Activated naive CD4-positive, alpha-beta T cell treated with anti-CD3 and anti-CD28 coated beads for 36 hours (primary cell): Measurements from ENCODE around the gene NR4A3. TPM values are rescaled to one million over a fixed set of nuclear protein-coding genes. Genes with fewer than 3 reads are reported as not detected.
A peak's percentile ranks its signal among the peaks of the same experiment; 100 is the strongest.

Experiments
- CTCF ChIA-PET: fragments of 350-600 bp; sonication (Branson Sonifier 250); formaldehyde crosslinking; loops from one replicate; lab custom pipeline; 2021; ENCODE audit warnings: antibody characterized with exemption; lab: Charles Lee
- DNase-seq: peaks from one replicate; pipeline ENCODE4 v3.0.0-alpha.2; 2020
- H3K27ac Mint-ChIP-seq: one replicate; pipeline ENCODE4 v1.8.0; 2021; ENCODE audit warnings: mild to moderate bottlenecking, mixed read lengths
- H3K27me3 Mint-ChIP-seq: one replicate; pipeline ENCODE4 v1.8.0; 2021; ENCODE audit warnings: low read depth, mixed read lengths
- H3K36me3 Mint-ChIP-seq: one replicate; pipeline ENCODE4 v1.8.0; 2021; ENCODE audit warnings: low read depth, mixed read lengths
- H3K4me1 Mint-ChIP-seq: one replicate; pipeline ENCODE4 v1.8.0; 2021; ENCODE audit warnings: low read depth, mixed read lengths
- H3K4me3 Mint-ChIP-seq: one replicate; pipeline ENCODE4 v1.8.0; 2021; ENCODE audit warnings: mild to moderate bottlenecking, moderate library complexity, mixed read lengths
- H3K9me3 Mint-ChIP-seq: one replicate; pipeline ENCODE4 v1.8.0; 2021; ENCODE audit warnings: mixed read lengths
- intact Hi-C: fragments of 100-400 bp; cut with micrococcal nuclease; formaldehyde crosslinking; loops from one replicate; pipeline ENCODE4 v1.15.1; 2023
- total RNA-seq, 2 experiments: library from RNA; stranded (reverse); gene quantifications; one replicate each; pipeline ENCODE4 v1.2.3, GENCODE V29; 2021

NR4A3 gene
- total RNA-seq, 2 experiments from 2014 or later: 3.8 to 4.2 TPM

GRCh38 chr9:99896119-99896518, 74.4 kb downstream of the NR4A3 start:
- peaks cover 2% of the 10 kb centered on the region for H3K36me3 Mint-ChIP-seq
- intact Hi-C loops: no loop called here
- H3K27ac Mint-ChIP-seq: no peak overlapping the region
- CTCF ChIA-PET: interaction anchor here (0.7 kb wide), 1 partner anchor 335 kb away, joined by 3 read pairs; no protein-coding TSS in a partner anchor
- H3K9me3 Mint-ChIP-seq: no peaks in the 10 kb centered on the region
- no peak overlapping the region for H3K4me3 Mint-ChIP-seq
- H3K4me1 Mint-ChIP-seq: no peaks in the 10 kb centered on the region
- DNase-seq: no peak
- peaks cover 5% of the 10 kb centered on the region for H3K27me3 Mint-ChIP-seq

DNA sequence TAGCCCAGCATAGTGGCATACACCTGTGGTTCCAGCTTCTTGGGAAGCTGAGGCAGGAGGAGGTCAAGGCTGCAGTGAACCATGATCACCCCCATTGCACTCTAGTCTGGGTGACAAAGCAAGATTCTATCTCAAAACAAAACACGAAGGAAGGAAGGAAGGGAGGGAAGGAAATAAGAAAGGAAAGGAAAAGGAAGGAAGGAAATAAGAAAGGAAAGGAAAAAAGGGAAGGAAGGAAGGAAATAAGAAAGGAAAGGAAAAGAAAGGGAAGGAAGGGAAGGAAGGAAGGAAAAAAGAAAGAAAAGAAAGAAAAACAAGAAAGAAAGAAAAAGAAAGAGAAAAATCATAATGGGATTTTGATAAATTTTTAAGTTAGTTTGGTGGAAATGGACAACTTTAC, 81.7 kb downstream of the NR4A3 start:
- H3K9me3 Mint-ChIP-seq: no peaks in the 10 kb centered on the region
- H3K27ac Mint-ChIP-seq: no peak overlapping the region
- no peak overlapping the region for H3K4me3 Mint-ChIP-seq
- H3K36me3 Mint-ChIP-seq: no peaks in the 10 kb centered on the region
- intact Hi-C loops: loop anchor here (10.0 kb wide), 1 partner anchor 451 kb away; the partner anchor contains the start of gene TEX10
- no peak for DNase-seq
- CTCF ChIA-PET: no interaction called here
- H3K27me3 Mint-ChIP-seq: no peaks in the 10 kb centered on the region
- H3K4me1 Mint-ChIP-seq: peaks cover 13% of the 10 kb centered on the region

- no peaks in the 10 kb centered on the region for H3K36me3 Mint-ChIP-seq
- no peak for DNase-seq
- CTCF ChIA-PET: interaction anchor here (0.7 to 2.8 kb wide), 4 partner anchors 54 to 97 kb away, joined by 3 to 8 read pairs (median 6); no protein-coding TSS in a partner anchor
- H3K27me3 Mint-ChIP-seq: no peaks in the 10 kb centered on the region
- no peaks in the 10 kb centered on the region for H3K9me3 Mint-ChIP-seq
- peak overlapping the region; percentile 72 for H3K27ac Mint-ChIP-seq
- peaks cover 21% of the 10 kb centered on the region for H3K4me1 Mint-ChIP-seq
- intact Hi-C loops: loop anchor here (1.0 to 10.0 kb wide), 8 partner anchors 49 to 1493 kb away; partner anchors contain the start of genes INVS, MRPL50, NR4A3 and TEX10
- H3K4me3 Mint-ChIP-seq: peak overlapping the region; percentile 95
Observed at GRCh38 chr9:99905833-99906402, 84.2 kb downstream of the NR4A3 start.

DNA sequence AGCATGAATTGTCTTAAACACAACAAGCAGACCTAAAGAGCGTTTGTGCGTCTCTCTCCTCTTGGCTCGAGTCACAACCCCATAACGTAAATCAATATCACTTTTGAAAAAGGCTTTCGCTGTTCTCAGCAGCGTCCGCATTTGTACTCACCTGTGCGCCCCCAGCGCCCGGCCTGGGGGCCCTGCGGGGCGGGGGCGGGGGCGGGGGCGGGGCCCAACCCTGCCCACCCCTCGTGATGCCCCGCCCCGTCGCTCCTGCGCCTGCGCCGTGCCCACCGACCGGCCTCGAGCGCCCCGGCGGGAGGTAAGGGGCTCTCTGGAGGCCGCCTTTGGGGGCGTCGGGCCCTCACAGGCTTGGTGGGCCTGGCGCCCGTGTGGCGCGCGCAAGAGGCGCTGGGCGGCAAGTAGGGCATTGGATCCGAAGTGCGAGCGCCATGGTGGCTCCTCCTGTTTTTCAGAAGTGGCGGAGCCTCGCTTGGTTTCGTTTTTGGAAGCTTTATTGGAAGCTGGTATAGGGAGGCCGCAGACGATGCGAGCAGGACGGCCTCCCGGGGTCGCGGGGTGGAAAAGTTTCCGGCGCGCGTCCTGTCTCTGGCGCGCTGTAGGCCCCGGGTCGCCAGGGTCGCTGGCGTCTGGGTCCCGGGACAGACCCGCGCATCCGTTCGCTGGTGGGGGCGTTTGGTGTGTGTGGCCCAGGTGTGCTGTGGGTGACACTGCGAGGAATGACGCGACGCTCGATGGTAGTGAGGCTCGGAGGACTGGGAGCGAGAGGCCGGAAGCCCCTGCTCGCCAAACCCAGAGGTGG, 84.9 kb downstream of the NR4A3 start, which contains the start of gene STX17:
Gene STX17, plus strand, starts transcription at position 252 of the 805 bp plus-strand sequence. CDS start 8,586 bp downstream, outside the sequence.
- H3K4me1 Mint-ChIP-seq: peaks cover 22% of the 10 kb centered on the region
- DNase-seq: peak; percentile 75
- no peaks in the 10 kb centered on the region for H3K9me3 Mint-ChIP-seq
- CTCF ChIA-PET: interaction anchor here (1.0 to 2.8 kb wide), 3 partner anchors 53 to 96 kb away, joined by 3 to 8 read pairs (median 5); no protein-coding TSS in a partner anchor
- intact Hi-C loops: loop anchor here (1.0 to 10.0 kb wide), 8 partner anchors 48 to 1492 kb away; partner anchors contain the start of genes INVS, MRPL50, NR4A3 and TEX10
- no peaks in the 10 kb centered on the region for H3K27me3 Mint-ChIP-seq
- H3K27ac Mint-ChIP-seq: peak within 1 kb of the TSS; percentile 95
- no peaks in the 10 kb centered on the region for H3K36me3 Mint-ChIP-seq
- peak within 1 kb of the TSS; percentile 95 for H3K4me3 Mint-ChIP-seq

GRCh38 chr9:99907208-99907532, 85.5 kb downstream of the NR4A3 start:
- Mint-ChIP-seq H3K9me3 (no peaks in the 10 kb centered on the region), H3K27me3 (no peaks in the 10 kb centered on the region), H3K4me1 (peaks cover 27% of the 10 kb centered on the region), H3K27ac (peak overlapping the region; percentile 95), H3K36me3 (peaks cover under 1% of the 10 kb centered on the region), H3K4me3 (peak overlapping the region; percentile 95)
- CTCF ChIA-PET: interaction anchor here (2.8 kb wide), 1 partner anchor 82 kb away, joined by 8 read pairs; no protein-coding TSS in a partner anchor
- intact Hi-C loops: loop anchor here (2.0 to 10.0 kb wide), 6 partner anchors 48 to 1492 kb away; partner anchors contain the start of genes MRPL50, NR4A3, TEX10 and ZNF189
- DNase-seq: no peak

GRCh38 chr9:99911600-99911999, 89.9 kb downstream of the NR4A3 start:
- H3K36me3 Mint-ChIP-seq: peaks cover 10% of the 10 kb centered on the region
- no peak overlapping the region for H3K4me3 Mint-ChIP-seq
- H3K27me3 Mint-ChIP-seq: no peaks in the 10 kb centered on the region
- DNase-seq: no peak
- no peak overlapping the region for H3K27ac Mint-ChIP-seq
- no peaks in the 10 kb centered on the region for H3K9me3 Mint-ChIP-seq
- intact Hi-C loops: no loop called here
- peaks cover 35% of the 10 kb centered on the region for H3K4me1 Mint-ChIP-seq
- CTCF ChIA-PET: no interaction called here

Other genes with a start within 250 kb of the NR4A3 start
- 10 to 100 TPM; 28.1 to 31.6 TPM for gene STX17, start 84.8 kb downstream of the NR4A3 start, total RNA-seq